ENCODE data around the gene SMIM38.

SMIM38 gene

DNA sequence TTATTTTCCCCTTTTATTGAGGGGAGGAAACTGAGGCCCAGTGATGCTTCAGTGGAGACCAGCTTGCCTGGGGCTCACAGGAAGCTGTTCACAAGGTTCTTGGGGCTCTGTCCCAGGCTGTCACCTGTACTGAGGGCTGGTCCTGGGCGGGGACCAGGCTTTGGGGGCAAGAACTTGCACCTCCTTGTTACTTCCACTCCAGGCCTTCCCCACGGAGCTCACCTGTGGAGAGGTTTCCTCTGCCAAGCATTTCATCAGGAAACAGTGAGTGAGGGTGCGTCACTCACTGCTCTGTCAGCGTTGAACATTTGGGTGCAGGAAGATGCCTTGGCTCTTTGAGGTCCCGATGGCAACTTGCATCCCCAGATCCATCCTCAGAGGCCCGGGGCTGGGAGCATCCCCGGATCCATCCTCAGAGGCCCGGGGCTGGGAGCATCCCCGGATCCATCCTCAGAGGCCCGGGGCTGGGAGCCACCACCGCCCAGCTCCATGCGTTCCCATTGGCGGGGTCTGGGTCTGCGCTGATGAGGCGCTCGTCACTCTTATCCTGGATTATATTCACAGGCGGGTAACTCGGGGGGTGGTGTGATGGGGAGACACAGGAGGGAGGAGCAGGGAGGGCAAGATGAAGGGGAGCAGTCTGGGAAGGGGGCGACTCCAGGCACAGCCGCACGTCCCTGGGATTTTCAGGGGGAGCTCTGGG, 1.4 kb upstream of the SMIM38 start:
- in situ Hi-C loops (cut with HindIII; ENCODE audit: low sequenced_read_pairs): no loop called here
- TF ChIP-seq, protein P1, sequence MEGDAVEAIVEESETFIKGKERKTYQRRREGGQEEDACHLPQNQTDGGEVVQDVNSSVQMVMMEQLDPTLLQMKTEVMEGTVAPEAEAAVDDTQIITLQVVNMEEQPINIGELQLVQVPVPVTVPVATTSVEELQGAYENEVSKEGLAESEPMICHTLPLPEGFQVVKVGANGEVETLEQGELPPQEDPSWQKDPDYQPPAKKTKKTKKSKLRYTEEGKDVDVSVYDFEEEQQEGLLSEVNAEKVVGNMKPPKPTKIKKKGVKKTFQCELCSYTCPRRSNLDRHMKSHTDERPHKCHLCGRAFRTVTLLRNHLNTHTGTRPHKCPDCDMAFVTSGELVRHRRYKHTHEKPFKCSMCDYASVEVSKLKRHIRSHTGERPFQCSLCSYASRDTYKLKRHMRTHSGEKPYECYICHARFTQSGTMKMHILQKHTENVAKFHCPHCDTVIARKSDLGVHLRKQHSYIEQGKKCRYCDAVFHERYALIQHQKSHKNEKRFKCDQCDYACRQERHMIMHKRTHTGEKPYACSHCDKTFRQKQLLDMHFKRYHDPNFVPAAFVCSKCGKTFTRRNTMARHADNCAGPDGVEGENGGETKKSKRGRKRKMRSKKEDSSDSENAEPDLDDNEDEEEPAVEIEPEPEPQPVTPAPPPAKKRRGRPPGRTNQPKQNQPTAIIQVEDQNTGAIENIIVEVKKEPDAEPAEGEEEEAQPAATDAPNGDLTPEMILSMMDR (IDR thresholded peaks at IDR 0.05; ENCODE audit: low read depth, low read length, missing control alignments): no peak
- DNase-seq (ENCODE audit: low read depth): no peak
- H3K4me3 ChIP-seq (ENCODE audit: low read depth, low read length): no peak overlapping the region

DNA sequence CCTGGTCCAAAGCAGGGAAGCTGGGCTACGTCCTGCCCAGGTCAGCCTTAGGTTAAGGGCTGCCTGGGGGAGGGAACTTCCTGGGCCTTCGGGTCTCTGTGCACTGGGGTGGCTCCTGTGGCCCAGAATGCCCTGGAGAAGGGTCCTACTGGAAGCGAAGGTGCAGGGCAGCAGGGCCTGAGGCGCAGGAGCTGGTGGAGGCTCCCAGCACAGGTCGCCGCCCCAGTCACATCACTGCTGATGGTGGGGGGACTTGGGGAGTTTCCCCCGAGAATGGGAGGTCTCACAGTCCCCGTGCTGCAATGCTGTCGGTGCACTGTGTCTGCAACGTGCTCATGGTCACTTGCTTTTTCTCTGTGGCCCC, 815 bp upstream of the SMIM38 start:
- TF ChIP-seq, protein P1 (IDR thresholded peaks at IDR 0.05; ENCODE audit: low read depth, low read length, missing control alignments): no peak
- DNase-seq (ENCODE audit: low read depth): no peak
- in situ Hi-C loops (cut with HindIII; ENCODE audit: low sequenced_read_pairs): no loop called here

DNA sequence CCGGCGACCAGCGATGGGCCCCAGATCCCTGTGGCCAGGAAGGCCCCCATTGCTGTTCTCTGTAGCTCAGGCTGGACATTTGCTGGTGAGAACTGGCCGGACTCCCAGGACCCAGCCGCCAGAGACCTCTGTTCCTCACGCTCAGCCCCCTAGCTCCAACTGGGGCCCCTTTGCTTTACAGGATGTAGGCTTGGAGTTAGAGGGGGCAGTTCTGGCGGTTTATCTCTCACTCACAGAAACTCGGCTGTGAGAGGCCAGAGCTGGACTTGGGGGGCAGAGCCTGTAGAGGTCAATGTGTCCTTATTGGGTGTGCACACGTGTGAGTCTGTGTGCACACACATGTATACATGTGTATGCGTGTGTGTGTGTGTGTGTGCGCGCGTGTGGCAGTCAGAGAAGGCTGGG, 502 bp downstream of the SMIM38 start:
- TF ChIP-seq, protein P1 (IDR thresholded peaks at IDR 0.05; ENCODE audit: low read depth, low read length, missing control alignments): no peak
- no peak for DNase-seq (ENCODE audit: low read depth)
- in situ Hi-C loops (cut with HindIII; ENCODE audit: low sequenced_read_pairs): no loop called here
- no peak overlapping the region for H3K4me3 ChIP-seq (ENCODE audit: low read depth, low read length)

More for the DNA sequence above, 815 bp upstream of the SMIM38 start:
- H3K4me3 ChIP-seq (ENCODE audit: low read depth, low read length): no peak overlapping the region

DNA sequence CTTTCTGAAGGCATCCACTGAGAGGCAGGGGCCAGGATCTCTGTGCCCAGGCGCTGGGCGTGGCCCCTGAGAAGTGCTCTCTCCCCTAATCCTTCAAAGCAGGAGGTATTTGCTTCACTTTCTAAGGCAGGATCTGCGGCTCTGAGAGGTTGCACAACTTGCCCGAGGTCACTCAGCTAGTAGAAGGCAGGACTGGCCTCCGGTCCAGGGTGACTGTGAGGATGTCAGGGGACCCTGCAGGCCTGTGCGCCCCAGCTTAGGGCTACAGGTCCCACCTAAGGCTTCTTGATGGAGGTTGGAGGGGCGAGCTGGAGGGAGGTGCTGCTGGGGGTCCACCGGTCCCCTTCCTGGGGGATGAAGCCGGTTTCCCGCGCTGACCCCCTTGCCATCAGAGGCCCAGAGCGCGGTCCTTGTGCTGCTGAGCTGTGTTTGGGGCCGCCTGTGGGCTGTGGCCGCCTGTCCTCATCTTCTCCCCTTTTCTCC, 979 bp downstream of the SMIM38 start:
- no peak for DNase-seq (ENCODE audit: low read depth)
- in situ Hi-C loops (cut with HindIII; ENCODE audit: low sequenced_read_pairs): no loop called here
- no peak overlapping the region for H3K4me3 ChIP-seq (ENCODE audit: low read depth, low read length)
- TF ChIP-seq, protein P1 (IDR thresholded peaks at IDR 0.05; ENCODE audit: low read depth, low read length, missing control alignments): no peak

DNA sequence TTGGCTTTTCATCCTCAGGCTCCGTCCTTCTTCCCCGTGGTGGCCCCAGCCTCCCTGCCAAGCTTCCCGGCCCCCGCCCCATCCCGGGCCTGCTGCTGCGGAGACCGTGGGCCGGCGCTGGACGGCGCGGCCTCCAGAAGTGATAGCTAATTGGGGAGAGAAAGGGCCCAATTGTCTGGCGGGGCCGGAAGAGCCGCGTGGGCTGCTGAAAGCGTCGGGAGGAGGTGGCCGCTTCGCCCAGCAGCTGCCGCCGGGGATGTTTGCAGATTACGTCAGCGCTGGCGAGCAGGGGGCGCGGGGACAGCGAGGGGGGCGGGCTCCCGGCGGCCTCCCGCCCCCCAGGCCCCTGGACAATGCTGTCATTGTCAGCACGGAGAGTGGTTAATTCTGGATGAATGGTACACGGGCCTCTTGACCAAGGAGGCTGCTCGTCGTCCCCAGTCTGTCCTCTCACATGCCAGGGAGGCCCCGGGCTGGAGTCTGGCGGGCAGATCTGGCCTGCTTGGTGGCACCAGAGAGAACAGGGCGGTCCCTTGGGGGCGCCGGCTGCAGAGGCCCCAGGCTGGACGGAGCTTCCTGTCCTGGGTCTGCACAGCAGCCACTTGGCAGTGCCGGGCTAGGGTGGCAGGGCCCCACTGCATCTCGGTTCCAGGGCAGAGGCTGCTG, 1.6 kb downstream of the SMIM38 start:
- TF ChIP-seq, protein P1 (IDR thresholded peaks at IDR 0.05; ENCODE audit: low read depth, low read length, missing control alignments): no peak
- H3K4me3 ChIP-seq (ENCODE audit: low read depth, low read length): no peak overlapping the region
- in situ Hi-C loops (cut with HindIII; ENCODE audit: low sequenced_read_pairs): no loop called here
- no peak for DNase-seq (ENCODE audit: low read depth)

DNA sequence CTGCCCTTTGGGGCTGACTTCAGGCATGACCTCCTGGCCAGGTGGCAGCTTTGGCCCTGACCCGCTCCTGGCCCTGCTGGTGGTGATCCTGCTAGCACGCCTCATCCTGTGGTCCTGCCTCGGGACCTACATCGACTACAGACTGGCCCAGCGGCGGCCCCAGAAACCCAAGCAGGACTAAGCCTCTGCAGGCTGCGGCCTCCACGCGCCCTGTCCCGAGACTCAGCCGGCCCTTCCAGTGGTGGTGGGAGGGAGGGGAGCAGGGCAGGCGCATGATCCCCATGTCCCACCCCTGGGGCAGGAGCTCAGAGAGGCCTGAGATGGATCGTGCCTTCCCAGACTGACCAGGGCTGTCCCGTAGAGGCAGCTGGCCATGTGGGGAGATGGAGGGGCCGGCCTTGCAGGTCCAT, 2.1 kb downstream of the SMIM38 start:
- no peak for DNase-seq (ENCODE audit: low read depth)
- no peak overlapping the region for H3K4me3 ChIP-seq (ENCODE audit: low read depth, low read length)
- TF ChIP-seq, protein P1 (IDR thresholded peaks at IDR 0.05; ENCODE audit: low read depth, low read length, missing control alignments): no peak
- in situ Hi-C loops (cut with HindIII; ENCODE audit: low sequenced_read_pairs): no loop called here

Data from astrocyte of the cerebellum (primary cell).